HCT116 (cell line): ENCODE measurements around the gene PCDH19. TPM values are rescaled to one million over a fixed set of nuclear protein-coding genes. Genes with fewer than 3 reads are reported as not detected.

Source experiments
- ATAC-seq: fragments of 200-7000 bp; cut with Tn5 transposase; 2 replicates; pipeline ENCODE4 v1.9.1; 2020; ENCODE audit warnings: mild to moderate bottlenecking, moderate library complexity
- BruUV-seq: library from RNA; stranded (reverse); fragments of 400-500 nt; replicated peaks from 2 replicates; lab custom pipeline; 2021; lab: Mats Ljungman, UMichigan
- CTCF ChIA-PET: fragments of 300-600 bp; sonication (Branson Sonifier 250); formaldehyde crosslinking; loops from one replicate; lab custom pipeline; 2021; ENCODE audit warnings: antibody characterized with exemption; lab: Charles Lee
- POLR2A ChIA-PET: fragments of 300-600, 350-600 bp; sonication (Branson Sonifier 250); formaldehyde crosslinking; loops from one replicate; lab custom pipeline; 2021; ENCODE audit warnings: antibody characterized with exemption; lab: Charles Lee
- RAD21 ChIA-PET, 2 experiments: fragments of 300-600 bp; sonication (Branson Sonifier 250); formaldehyde crosslinking; loops; one replicate each; lab custom pipeline; 2023; ENCODE audit warnings: low total read pairs in 2 of 2; ENCODE audit not compliant: uncharacterized antibody in 2 of 2, unreplicated experiment in 2 of 2, low non-redundant PET in 1 of 2; lab: Charles Lee
- DNase-seq: peaks from one replicate; pipeline ENCODE4 v3.0.0-alpha.2; 2010; ENCODE audit warnings: low read depth, low spot score
- H2AFZ ChIP-seq: fragments of 200-600 bp; shearing (Covaris generic), sonication (generic); 2 replicates; pipeline ENCODE4 v1.6.1; 2017; ENCODE audit warnings: low read depth, mixed run types, mixed read lengths, antibody characterized with exemption, low read length; ENCODE audit not compliant: poor library complexity, severe bottlenecking
- H3K27ac ChIP-seq: 2 replicates; pipeline ENCODE4 v1.5.1; 2012; ENCODE audit warnings: low read depth, low read length
- H3K27me3 ChIP-seq: fragments of 200-600 bp; sonication (generic); 2 replicates; pipeline ENCODE4 v1.6.1; 2016; ENCODE audit warnings: mixed run types, low read length, mixed read lengths; ENCODE audit not compliant: insufficient read depth
- H3K36me3 ChIP-seq, 2 experiments: fragments of 200-500 bp in 1 of 2; fragments of 200-600 bp in 1 of 2; sonication (Bioruptor generic) in 1 of 2; sonication (generic) in 1 of 2; 2 replicates each; pipeline versions ENCODE4 v1.5.1 to v1.6.1; 2014 to 2016; ENCODE audit warnings: low read length in 2 of 2, inconsistent platforms in 1 of 2, mixed read lengths in 1 of 2, mixed run types in 1 of 2; ENCODE audit not compliant: insufficient read depth in 2 of 2, control insufficient read depth in 1 of 2
- H3K4me1 ChIP-seq, 2 experiments: fragments of 200-600 bp in 1 of 2; sonication (generic) in 1 of 2; 2 replicates each; pipeline versions ENCODE4 v1.5.1 to v1.6.1; 2012 to 2017; ENCODE audit warnings: low read length in 2 of 2, inconsistent platforms in 1 of 2, mild to moderate bottlenecking in 1 of 2, mixed read lengths in 1 of 2, mixed run types in 1 of 2, moderate library complexity in 1 of 2; ENCODE audit not compliant: insufficient read depth in 2 of 2, control insufficient read depth in 1 of 2
- H3K4me2 ChIP-seq: fragments of 200-600 bp; sonication (generic); 2 replicates; pipeline ENCODE4 v1.6.1; 2017; ENCODE audit warnings: mixed run types, low read length, mixed read lengths
- H3K4me3 ChIP-seq, 2 experiments: fragments of 200-600 bp in 1 of 2; sonication (generic) in 1 of 2; replicated peaks in 1 of 2; 2 replicates each; pipeline ENCODE4 v1.5.1; 2011 to 2016; ENCODE audit warnings: low read length in 2 of 2, control low read depth in 1 of 2, low read depth in 1 of 2, mild to moderate bottlenecking in 1 of 2, mixed read lengths in 1 of 2, mixed run types in 1 of 2
- H3K79me2 ChIP-seq: fragments of 200-600 bp; sonication (generic); 2 replicates; pipeline ENCODE4 v1.6.1; 2017; ENCODE audit warnings: mild to moderate bottlenecking, mixed run types, low read length, moderate library complexity, mixed read lengths; ENCODE audit not compliant: insufficient read depth
- H3K9ac ChIP-seq: fragments of 200-600 bp; sonication (generic); 2 replicates; pipeline ENCODE4 v1.6.1; 2016; ENCODE audit warnings: low read length, mixed read lengths
- H3K9me2 ChIP-seq: fragments of 200-600 bp; sonication (generic), shearing (Covaris generic); 2 replicates; pipeline ENCODE4 v1.6.1; 2017; ENCODE audit warnings: mixed run types, mild to moderate bottlenecking, moderate library complexity; ENCODE audit not compliant: insufficient read depth
- H3K9me3 ChIP-seq, 2 experiments: fragments of 200-500 bp in 1 of 2; fragments of 200-600 bp in 1 of 2; sonication (Bioruptor generic) in 1 of 2; sonication (generic) in 1 of 2; 2 replicates each; pipeline ENCODE4 v1.6.1; 2014 to 2017; ENCODE audit warnings: low read length in 2 of 2, mixed read lengths in 2 of 2, inconsistent platforms in 1 of 2, low read depth in 1 of 2, mild to moderate bottlenecking in 1 of 2, mixed run types in 1 of 2, moderate library complexity in 1 of 2; ENCODE audit not compliant: control insufficient read depth in 1 of 2, insufficient read depth in 1 of 2
- H4K20me1 ChIP-seq: fragments of 200-600 bp; sonication (generic), shearing (Covaris generic); 2 replicates; pipeline ENCODE4 v1.6.1; 2017; ENCODE audit warnings: mixed run types, mild to moderate bottlenecking, moderate library complexity; ENCODE audit not compliant: insufficient read depth
- ATF3 ChIP-seq: IDR thresholded peaks from 2 replicates; pipeline ENCODE4 v1.6.1; 2012
- CBX3 ChIP-seq: IDR thresholded peaks from 2 replicates; pipeline ENCODE4 v1.6.1; 2012; ENCODE audit warnings: low read depth
- CEBPB ChIP-seq: IDR thresholded peaks from 2 replicates; pipeline ENCODE4 v1.6.1; 2012; ENCODE audit warnings: low read depth
- CTCF ChIP-seq, 3 experiments: fragments of 200-600 bp in 1 of 3; sonication (generic) in 1 of 3; IDR thresholded peaks in 2 of 3; conservative IDR thresholded peaks in 1 of 3; 2 replicates each; pipeline ENCODE4 v1.5.1; 2012 to 2017; ENCODE audit warnings: low read depth in 2 of 3, low read length in 2 of 3, antibody characterized with exemption in 1 of 3, borderline replicate concordance in 1 of 3, control low read depth in 1 of 3, mild to moderate bottlenecking in 1 of 3, mixed read lengths in 1 of 3, mixed run types in 1 of 3, moderate library complexity in 1 of 3; ENCODE audit not compliant: insufficient read depth in 1 of 3
- EGR1 ChIP-seq: IDR thresholded peaks from 2 replicates; pipeline ENCODE4 v1.6.1; 2012; ENCODE audit warnings: low read depth
- EZH2phosphoT487 ChIP-seq: fragments of 200-600 bp; IDR thresholded peaks from 2 replicates; pipeline ENCODE4 v1.6.1; 2018; ENCODE audit warnings: antibody characterized with exemption, borderline replicate concordance
- FOSL1 ChIP-seq: IDR thresholded peaks from 2 replicates; pipeline ENCODE4 v1.6.1; 2012; ENCODE audit warnings: low read depth
- MAX ChIP-seq: IDR thresholded peaks from 2 replicates; pipeline ENCODE4 v1.6.1; 2012
- POLR2AphosphoS5 ChIP-seq: IDR thresholded peaks from 2 replicates; pipeline ENCODE4 v1.6.1; 2011; ENCODE audit warnings: mild to moderate bottlenecking, low read depth, low read length, moderate library complexity
- RAD21 ChIP-seq: IDR thresholded peaks from 2 replicates; pipeline ENCODE4 v1.6.1; 2012; ENCODE audit warnings: low read depth, mild to moderate bottlenecking
- REST ChIP-seq: IDR thresholded peaks from 2 replicates; pipeline ENCODE4 v1.6.1; 2012; ENCODE audit warnings: low read depth
- SIN3A ChIP-seq: IDR thresholded peaks from 2 replicates; pipeline ENCODE4 v1.6.1; 2012; ENCODE audit warnings: low read depth
- SP1 ChIP-seq: IDR thresholded peaks from 2 replicates; pipeline ENCODE4 v1.6.1; 2012; ENCODE audit warnings: low read depth
- SRF ChIP-seq: IDR thresholded peaks from 2 replicates; pipeline ENCODE4 v1.6.1; 2012; ENCODE audit warnings: low read depth
- ZBTB33 ChIP-seq: IDR thresholded peaks from 2 replicates; pipeline ENCODE4 v1.6.1; 2011; ENCODE audit warnings: mild to moderate bottlenecking, low read length, moderate library complexity; ENCODE audit not compliant: insufficient replicate concordance; ENCODE audit errors: extremely low read depth
- ZNF274 ChIP-seq: fragments of 200-500 bp; sonication (Bioruptor generic); IDR thresholded peaks from 2 replicates; pipeline ENCODE4 v1.6.1; 2014; ENCODE audit warnings: mild to moderate bottlenecking, low read depth, low read length, inconsistent platforms
- intact Hi-C: fragments of 100-400 bp; cut with micrococcal nuclease; formaldehyde crosslinking; loops from 2 replicates; pipeline ENCODE4 v1.10.0; 2022
- total RNA-seq: library from RNA; stranded (reverse); gene quantifications from one replicate; pipeline ENCODE4 v1.2.1, GENCODE V29; 2021; ENCODE audit not compliant: unreplicated experiment

Gene PCDH19
- total RNA-seq, 1 experiment from 2014 or later = 0.32 TPM

GRCh38 chrX:100373673-100374072 lies 36.4 kb downstream of the PCDH19 start:
- no peaks in the 10 kb centered on the region for H3K4me1 ChIP-seq
- no peaks in the 10 kb centered on the region for H3K27me3 ChIP-seq
- H3K36me3 ChIP-seq = no peaks in the 10 kb centered on the region
- H4K20me1 ChIP-seq = no peaks in the 10 kb centered on the region
- no TSS peak for BruUV-seq
- H3K79me2 ChIP-seq = no peaks in the 10 kb centered on the region
- H3K4me2 ChIP-seq = no peak overlapping the region
- H2AFZ ChIP-seq = no peak overlapping the region
- ATAC-seq (no peak), DNase-seq (no peak)
- H3K4me3 ChIP-seq = no peak overlapping the region
- RAD21 ChIA-PET = no interaction called here
- no peak for TF ChIP-seq POLR2AphosphoS5
- no peak for TF ChIP-seq ZBTB33
- TF ChIP-seq SP1 = no peak
- TF ChIP-seq FOSL1 = no peak
- TF ChIP-seq REST = no peak
- TF ChIP-seq SRF = no peak
- no peak for TF ChIP-seq MAX
- TF ChIP-seq SIN3A = no peak
- TF ChIP-seq CEBPB = no peak
- TF ChIP-seq CTCF (IDR thresholded peaks at IDR 0.05 in 2 of 3, conservative IDR thresholded peaks at IDR 0.05 in 1 of 3; ENCODE audit: borderline replicate concordance in 1 of 3, insufficient read depth in 1 of 3, low read depth in 2 of 3, low read length in 2 of 3) = no peak
- no peak for TF ChIP-seq ZNF274
- TF ChIP-seq RAD21 = no peak
- TF ChIP-seq ATF3 = no peak
- TF ChIP-seq CBX3 = no peak
- TF ChIP-seq EGR1 = no peak
- TF ChIP-seq EZH2phosphoT487 = no peak
- H3K27ac ChIP-seq = no peak overlapping the region
- POLR2A ChIA-PET = no interaction called here
- H3K9ac ChIP-seq = no peak overlapping the region
- no peaks in the 10 kb centered on the region for H3K9me3 ChIP-seq
- no peaks in the 10 kb centered on the region for H3K9me2 ChIP-seq
- CTCF ChIA-PET = no interaction called here
- intact Hi-C loops = no loop called here
